K562 (cell line): ENCODE results near the gene RAB7A.

ENCODE experiments used
- GTF2B ChIP-seq: IDR thresholded peaks from 2 replicates; pipeline ENCODE4 v1.6.1; 2011; ENCODE audit not compliant: insufficient read length; ENCODE audit errors: extremely low read depth
- NR2C2 ChIP-seq, 2 experiments: fragments of 200-800 bp in 1 of 2; sonication (Bioruptor generic) in 1 of 2; sonication (generic) in 1 of 2; formaldehyde crosslinking in 1 of 2; IDR thresholded peaks; 2 replicates each; pipeline versions ENCODE4 v1.6.1 to v1.8.0; 2016 to 2022; ENCODE audit warnings: mild to moderate bottlenecking in 1 of 2, missing compliant biosample characterization in 1 of 2, missing genetic modification characterization in 1 of 2, missing genetic modification reagents in 1 of 2
- POLR2AphosphoS5 ChIP-seq: IDR thresholded peaks from 2 replicates; pipeline ENCODE4 v1.6.1; 2011; ENCODE audit warnings: mild to moderate bottlenecking, low read depth, low read length, moderate library complexity; ENCODE audit not compliant: control insufficient read depth, insufficient read depth

DNA sequence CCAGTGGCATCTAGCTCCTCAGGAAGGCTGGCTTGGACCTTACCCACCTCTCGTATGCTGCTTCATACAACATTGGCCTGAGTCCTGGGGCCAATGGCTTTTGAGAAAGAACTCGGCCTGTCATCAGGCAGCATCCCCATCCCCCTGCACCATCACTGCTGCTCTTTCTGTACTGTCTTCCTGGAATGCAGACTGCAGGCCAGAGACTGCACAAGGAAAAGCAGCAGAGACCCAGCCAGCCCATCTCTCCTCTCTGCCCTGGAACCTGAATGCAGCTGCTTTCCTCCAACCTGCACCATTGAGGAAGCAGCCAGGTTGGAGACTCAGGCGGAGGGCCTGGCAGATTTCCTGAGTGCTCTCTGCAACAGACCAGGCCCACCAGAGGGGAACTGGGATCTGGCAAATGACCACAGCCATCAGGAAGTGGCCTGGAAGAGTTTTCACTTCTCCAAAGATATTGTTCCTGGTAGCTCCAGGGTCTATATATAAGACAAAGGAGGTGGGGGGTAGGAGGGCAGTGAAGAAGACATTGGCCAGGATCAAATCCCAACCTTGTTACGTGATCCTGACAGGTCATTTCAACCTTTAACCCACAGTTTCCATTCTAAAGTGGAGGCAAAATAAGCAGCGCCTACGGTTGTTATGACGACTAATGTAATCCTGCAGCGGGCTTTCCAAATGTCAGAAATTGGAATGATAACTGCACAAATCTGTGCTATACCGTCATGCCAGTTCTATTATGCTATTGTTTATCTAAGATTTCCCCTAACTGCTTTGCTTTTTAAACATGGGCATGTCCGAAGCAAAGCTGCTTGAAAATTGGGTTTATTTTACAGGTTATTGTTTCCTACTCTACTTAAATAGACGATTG, 24.4 kb upstream of the RAB7A start:
- TF ChIP-seq POLR2AphosphoS5 (no peak), NR2C2 (CRISPR knock-in tag; IDR thresholded peaks at IDR 0.05) (no peak), NR2C2 (tag; IDR thresholded peaks at IDR 0.05) (no peak), GTF2B (no peak)
